Measurements from ENCODE around the gene ALDH1A2. TPM values are rescaled to one million over a fixed set of nuclear protein-coding genes. Genes with fewer than 3 reads are reported as not detected.

ALDH1A2 gene
- 0.24 to 1.1 TPM (median 0.62 TPM) in 4 of 5 replicates, not detected in the other for total RNA-seq (2022; extraction: Qiagen RNA extraction)

DNA sequence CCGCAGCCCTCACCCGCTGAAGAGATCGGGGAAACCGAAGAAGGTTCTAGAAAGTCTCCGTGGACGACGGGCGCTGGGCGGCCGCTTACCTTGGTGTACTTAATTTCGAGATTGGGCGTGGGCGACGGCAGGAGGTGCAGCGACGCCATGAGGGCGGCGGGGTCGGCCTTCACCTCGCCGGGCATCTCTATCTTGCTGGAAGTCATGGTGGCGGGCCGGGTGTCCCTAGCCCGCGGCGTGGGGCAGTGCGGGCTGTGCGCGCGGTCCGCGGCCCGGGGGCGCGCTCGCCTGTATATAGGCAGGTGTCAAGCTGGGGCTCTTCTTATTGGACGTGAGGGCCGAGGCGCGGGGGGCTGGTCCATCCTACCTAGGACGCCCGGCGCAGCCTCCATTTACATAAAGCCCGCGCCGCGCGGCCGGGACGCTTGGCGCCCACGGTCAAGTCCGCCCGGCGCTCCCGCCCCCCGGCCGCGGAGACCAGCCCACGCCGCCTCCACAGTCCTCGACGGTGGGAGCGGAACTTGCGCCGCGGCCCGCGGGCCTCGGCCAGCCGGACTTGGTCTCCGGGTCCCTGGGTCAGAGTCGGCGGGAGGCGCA, at the start of gene ALDH1A2:
Gene ALDH1A2 (minus strand): TSS at position 267 of the 597 bp plus-strand sequence. CDS start 61 bp downstream, at position 206.

Other genes with a start within 250 kb of the ALDH1A2 start
- 0.05 to 0.07 TPM (median 0.07 TPM) in 3 of 5 replicates, not detected in the others for gene AQP9, start 72.7 kb upstream of the ALDH1A2 start, total RNA-seq (2022; extraction: Qiagen RNA extraction)